GM18507 (cell line): ENCODE measurements around the gene RNU6-1.

Source experiments
- DNase-seq: peaks from one replicate; pipeline ENCODE4 v3.0.0; 2011; ENCODE audit warnings: low read depth; ENCODE audit not compliant: insufficient read length; ENCODE audit errors: extremely low spot score
- FAIRE-seq: peaks from 2 replicates; lab custom pipeline; 2011; peaks lifted over from hg19 to GRCh38; lab: Jason Lieb, UNC

RNU6-1 gene

DNA sequence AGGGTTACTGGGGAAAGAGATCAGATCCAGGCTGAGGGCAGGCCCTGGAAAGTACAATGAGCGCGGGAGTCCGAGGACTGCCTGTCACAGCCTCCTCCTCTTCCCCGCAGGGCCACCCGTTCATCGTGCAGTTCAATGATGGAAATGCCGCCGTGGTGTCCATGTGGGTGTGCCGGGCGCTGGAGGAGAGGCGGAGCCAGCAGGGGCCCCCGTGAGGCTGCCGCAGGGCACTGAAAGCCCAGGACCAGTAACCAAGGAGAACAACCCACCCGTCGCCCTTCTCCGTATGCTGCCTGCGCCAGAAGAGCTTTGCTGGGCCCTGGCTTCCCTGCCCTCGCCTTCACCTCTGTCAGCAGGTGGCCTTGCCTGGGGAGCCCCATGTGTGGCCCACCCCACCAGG lies 33.3 kb downstream of the RNU6-1 start:
- DNase-seq (no peak), FAIRE-seq (no peak)

- no peak for DNase-seq
- FAIRE-seq: no peak
These were observed 34.0 kb downstream of the RNU6-1 start for GRCh38 chr15:67805666-67806516.

DNA sequence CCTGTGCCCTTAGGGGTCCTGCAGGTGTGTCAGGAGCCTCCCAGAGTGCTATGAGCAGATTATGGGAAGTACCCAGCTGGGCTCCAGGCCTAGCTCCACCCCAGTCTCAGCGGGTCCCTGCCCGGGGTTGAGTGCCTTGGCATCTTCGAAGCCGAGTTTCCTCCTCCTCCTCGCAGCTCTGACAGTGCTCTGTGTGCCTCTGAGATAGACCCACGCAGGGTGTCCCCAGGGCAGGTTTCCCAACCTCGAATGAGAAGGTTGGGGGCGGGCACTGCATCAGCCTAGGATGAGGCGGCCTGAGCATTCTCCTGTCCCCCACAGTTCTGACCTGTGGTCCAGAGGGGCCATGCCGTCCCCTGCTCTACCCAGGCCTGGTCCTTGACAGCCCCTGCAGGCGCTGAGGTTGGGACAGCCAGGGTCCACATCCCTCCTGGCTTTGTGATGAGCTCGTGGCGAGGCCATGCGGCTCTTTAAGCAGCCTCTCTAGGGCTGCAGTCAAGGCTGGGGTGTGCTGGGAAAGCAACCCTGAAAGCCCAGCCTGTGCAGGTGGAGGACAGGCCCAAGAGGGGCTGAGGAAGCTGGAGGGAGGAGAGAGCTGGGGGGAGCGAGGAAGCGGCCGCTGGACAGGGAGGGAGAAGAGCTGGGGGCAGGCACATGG lies 34.7 kb downstream of the RNU6-1 start:
- FAIRE-seq: no peak
- DNase-seq: no peak

DNA sequence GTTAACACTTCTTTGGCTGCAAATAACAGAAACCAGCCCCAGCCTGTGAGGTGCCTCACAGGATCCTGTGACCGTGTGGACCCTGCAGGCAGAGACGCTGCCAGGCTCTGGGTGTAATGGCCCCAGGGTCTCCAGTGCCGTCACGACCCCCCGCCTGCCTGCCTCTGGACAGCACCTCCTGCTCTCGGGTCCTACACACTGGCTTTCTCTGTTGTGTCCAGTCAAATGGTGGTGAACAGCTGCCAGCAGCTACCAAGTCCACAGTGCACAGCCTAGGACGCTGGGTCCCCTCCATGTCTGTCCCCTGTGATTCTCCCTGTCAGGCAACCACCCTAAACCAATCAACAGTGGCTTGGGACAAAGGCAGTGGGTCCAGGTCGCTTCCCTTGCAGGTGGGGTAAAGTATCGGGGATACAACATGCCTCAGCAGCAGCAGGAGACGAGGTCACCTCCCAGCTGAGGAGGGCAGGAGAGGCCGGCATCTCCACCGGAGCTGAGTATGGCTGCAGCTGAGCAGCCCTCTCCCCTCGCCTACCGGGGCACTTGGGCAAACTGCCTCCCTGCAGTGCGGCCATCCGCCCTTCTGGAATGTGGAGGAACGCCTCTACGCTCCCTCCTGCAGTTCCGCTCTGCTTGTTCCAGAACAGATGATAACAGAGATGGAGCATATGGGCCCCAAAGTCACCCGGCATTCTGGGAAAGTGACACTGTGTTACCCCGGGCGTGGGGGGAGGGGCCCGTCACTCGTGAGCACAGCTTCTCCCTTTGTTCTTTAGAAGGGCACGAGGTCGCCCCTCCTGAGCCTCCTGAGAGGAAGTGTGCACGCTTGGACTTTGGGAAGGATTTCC lies 35.6 kb downstream of the RNU6-1 start:
- FAIRE-seq (no peak), DNase-seq (no peak)

GRCh38 chr15:67803299-67803698 lies 36.5 kb downstream of the RNU6-1 start:
- DNase-seq (no peak), FAIRE-seq (no peak)

- FAIRE-seq (no peak), DNase-seq (no peak)
These were observed 37.6 kb downstream of the RNU6-1 start for GRCh38 chr15:67801926-67802914.

DNA sequence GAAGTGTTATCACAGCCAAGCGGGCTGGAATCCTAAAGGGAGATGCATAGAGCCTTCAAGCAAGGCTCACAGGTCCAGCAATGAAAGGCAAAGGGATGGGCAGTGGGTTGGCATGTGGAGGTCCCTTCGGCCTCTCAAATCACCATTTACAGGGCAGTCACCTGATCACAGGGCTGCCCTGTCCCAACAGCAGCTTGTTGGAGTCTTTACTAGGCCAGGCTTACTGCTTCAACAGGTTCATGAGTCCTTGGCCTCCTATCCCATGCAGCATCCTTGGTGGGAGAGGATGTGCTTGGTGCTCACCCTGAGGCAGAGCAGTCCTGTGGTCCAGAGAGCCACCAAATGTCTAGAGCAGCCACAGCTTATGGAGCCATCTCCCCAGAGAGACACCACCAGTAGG lies 38.7 kb downstream of the RNU6-1 start:
- DNase-seq (no peak), FAIRE-seq (no peak)

DNA sequence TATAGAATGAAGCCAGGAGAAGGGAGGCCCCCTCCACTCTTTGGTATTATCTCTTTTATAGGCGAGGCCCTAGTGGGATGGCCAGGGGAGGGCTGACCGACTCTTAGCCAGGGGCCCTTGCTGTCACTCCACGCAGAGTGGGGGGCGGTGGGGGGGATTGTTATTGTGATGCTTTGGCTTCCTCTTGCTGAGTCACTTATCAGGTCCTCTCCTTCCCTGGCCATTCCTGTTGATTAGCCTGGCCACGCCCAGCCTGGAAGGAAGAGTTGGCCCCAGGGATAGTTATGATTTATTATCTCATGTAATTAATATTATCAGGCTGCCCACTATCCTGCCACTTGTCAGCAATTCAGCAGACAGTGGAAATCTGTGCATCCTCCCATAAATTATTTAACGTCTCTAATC lies 40.0 kb downstream of the RNU6-1 start:
- FAIRE-seq (no peak), DNase-seq (no peak)

DNA sequence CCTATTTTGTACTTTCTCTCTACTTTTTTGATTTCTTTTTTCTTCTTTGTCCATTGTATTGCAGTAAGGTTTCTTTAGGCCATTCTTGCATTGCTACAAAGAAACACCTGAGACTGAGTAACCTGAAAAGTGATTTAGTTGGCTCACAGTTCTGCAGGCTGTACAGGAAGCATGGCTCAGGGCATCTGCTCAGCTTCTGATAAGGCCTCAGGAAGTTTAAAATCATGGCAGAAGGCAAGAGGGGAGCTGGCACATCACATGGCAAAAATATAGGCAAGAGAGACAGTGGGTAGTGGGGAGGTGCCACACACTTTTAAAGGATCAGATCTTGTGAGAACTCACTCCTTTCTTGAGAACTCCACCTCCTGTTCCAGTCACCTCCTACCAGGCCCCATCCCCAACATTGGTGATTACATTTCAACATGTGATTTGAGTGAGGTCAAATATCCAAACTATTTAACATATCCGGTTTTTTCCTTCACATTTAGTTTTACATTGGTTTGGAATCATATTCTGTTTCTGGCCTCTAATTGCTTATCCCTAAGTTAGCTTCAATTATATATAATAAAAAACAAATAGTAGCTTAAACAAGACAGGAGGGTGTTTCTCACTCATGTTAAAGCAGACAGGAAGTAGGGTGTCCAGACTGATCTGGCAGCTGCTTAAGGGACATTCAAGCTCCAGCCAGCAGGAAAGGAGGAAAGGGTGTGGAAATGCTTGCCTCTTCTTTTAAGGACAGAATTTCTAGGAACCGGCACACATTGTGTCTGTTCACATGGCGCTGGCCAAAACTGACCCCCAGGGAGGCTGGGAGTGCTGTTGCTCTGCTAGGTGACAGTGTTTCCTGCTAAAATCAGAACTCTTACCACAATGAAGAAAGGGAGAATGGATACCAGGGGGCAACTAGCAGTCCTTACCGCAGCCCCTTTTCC lies 43.4 kb downstream of the RNU6-1 start:
- FAIRE-seq (no peak), DNase-seq (no peak)

DNA sequence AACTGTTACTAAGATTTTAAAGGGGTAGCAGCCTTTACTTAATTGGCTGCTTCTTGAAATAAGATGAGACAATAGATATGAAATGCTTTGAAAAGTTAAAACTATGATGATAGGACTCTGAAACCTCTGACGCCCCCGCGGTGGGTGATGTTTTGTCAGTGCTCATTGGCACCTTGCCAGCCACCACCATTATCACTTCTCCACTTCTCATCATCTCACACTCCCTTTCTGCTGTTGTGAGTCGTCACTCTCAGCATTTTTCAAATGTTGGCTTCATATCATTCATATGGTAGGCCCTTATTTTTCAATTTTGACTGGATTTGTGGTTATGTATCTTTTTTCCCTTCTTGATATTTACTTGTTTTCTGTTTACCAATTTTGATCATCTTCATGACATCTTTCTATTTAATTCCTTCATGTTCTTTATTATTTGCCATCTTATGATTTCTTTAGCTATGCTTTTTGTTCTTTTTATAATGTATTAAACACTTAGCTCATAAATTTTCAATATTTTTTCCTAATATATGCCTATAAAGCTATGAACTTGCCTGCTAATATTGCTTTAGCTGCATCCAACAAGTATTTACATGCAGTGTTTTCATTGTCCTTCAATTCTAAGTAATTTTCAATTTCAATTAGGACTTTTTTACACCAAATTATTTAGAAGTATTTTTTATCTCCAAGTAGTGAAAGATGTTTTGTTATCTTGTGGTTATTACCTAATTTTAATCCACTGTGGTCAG lies 44.8 kb downstream of the RNU6-1 start:
- DNase-seq: no peak
- FAIRE-seq: no peak

GRCh38 chr15:67792250-67792942 lies 47.4 kb downstream of the RNU6-1 start:
- DNase-seq: no peak

DNA sequence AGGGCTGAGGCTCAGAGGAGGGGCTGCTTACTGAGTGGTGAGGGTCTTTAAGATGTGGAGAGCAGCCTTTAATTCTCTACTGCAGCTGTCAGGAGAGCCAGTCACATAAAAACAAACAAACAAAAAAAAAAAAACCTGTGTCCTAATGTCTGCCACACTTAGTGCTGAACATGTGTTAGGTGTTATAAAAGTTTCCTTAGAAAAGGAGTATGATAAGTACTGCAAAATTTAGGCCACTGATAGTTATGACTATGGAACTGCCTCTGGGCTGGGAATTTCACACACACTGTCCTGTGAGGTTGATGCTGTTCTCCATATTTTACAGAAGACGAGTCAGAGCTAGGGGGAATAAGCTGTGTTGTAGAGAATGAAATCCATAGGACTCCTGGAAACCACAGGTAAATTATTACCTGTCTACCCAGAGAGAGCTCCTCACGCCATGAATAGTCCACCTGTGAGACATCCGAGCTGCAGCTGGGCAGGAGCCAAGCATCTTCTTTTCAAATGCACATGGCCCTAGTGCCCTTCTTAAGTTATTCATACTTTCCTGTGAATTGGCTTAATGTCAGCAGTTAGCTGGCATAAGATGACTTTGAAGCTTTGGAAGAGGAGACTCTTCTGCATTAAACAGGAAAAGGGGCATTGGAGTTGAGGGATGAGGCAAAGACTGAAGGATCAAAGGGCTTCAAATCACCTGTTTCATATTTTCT lies 49.1 kb downstream of the RNU6-1 start:
- FAIRE-seq (no peak), DNase-seq (no peak)

More at GRCh38 chr15:67792250-67792942, 47.4 kb downstream of the RNU6-1 start:
- FAIRE-seq: no peak
